Cardiac fibroblast (primary cell): Measurements from ENCODE around the gene USP4.
"Not testable (repeated sequence)": the region's sequence is repeated elsewhere in the genome, so short reads cannot be mapped to it uniquely, and the experiment has no call there.

Source experiments
- DNase-seq, 2 donors: peaks; one replicate each; pipeline versions ENCODE4 v3.0.0 to v3.0.0-alpha.2; 2010; ENCODE audit warnings: low read depth in 2 of 2
- H3K4me3 ChIP-seq, 2 donors: replicated peaks in 1 of 2; 1 replicate in 1 of 2; 2 replicates in 1 of 2; pipeline ENCODE4 v1.5.1; 2011; ENCODE audit warnings: low read depth in 2 of 2, low read length in 2 of 2, mild to moderate bottlenecking in 2 of 2, moderate library complexity in 1 of 2
- CTCF ChIP-seq: IDR thresholded peaks from one replicate; pipeline ENCODE4 v1.5.1; 2011; ENCODE audit warnings: low read depth, mild to moderate bottlenecking, low read length, inconsistent platforms

The USP4 gene

GRCh38 chr3:49351521-49352011 is 11.7 kb upstream of the USP4 start:
- DNase-seq = peak; percentile 80 to 90
- no peak for TF ChIP-seq CTCF
- no peak overlapping the region for H3K4me3 ChIP-seq

- no peak for DNase-seq
- no peak overlapping the region for H3K4me3 ChIP-seq
- no peak for TF ChIP-seq CTCF
Observed at GRCh38 chr3:49349348-49350114, 9.7 kb upstream of the USP4 start.

GRCh38 chr3:49348361-49348760 is 8.5 kb upstream of the USP4 start:
- not testable (repeated sequence) for DNase-seq, H3K4me3 ChIP-seq

GRCh38 chr3:49346797-49347251 is 7.0 kb upstream of the USP4 start:
- TF ChIP-seq CTCF = no peak
- no peak overlapping the region for H3K4me3 ChIP-seq
- DNase-seq = peak in 1 of 2 donors; percentile 89

GRCh38 chr3:49343163-49343562 is 3.3 kb upstream of the USP4 start:
- no peak for TF ChIP-seq CTCF
- DNase-seq = no peak
- no peak overlapping the region for H3K4me3 ChIP-seq

GRCh38 chr3:49341996-49342395 is 2.1 kb upstream of the USP4 start:
- H3K4me3 ChIP-seq = no peak overlapping the region
- no peak for TF ChIP-seq CTCF

GRCh38 chr3:49339581-49339940 is 292 bp downstream of the USP4 start:
- no peak for TF ChIP-seq CTCF
- DNase-seq = no peak
- H3K4me3 ChIP-seq = peak overlapping the region; percentile 82

More at GRCh38 chr3:49341996-49342395, 2.1 kb upstream of the USP4 start:
- DNase-seq = no peak
